DND-41 (cell line): Measurements from ENCODE around the gene WNT5B.

Experiments used
- ATAC-seq: fragments of 200-7000 bp; cut with Tn5 transposase; 3 replicates; pipeline ENCODE4 v1.9.1; 2021; ENCODE audit warnings: low read depth; ENCODE audit not compliant: insufficient read depth
- DNase-seq: peaks from one replicate; pipeline ENCODE4 v3.0.0-alpha.2; 2020
- H2AFZ ChIP-seq: 2 replicates; pipeline ENCODE4 v1.6.0; 2012; ENCODE audit warnings: low read depth, low read length
- H3K27ac ChIP-seq: 2 replicates; pipeline ENCODE4 v1.5.1; 2012; ENCODE audit warnings: low read length, inconsistent platforms
- H3K27me3 ChIP-seq: fragments of 200-600 bp; sonication (generic); 2 replicates; pipeline ENCODE4 v1.6.0; 2012; ENCODE audit warnings: low read length, mild to moderate bottlenecking, inconsistent platforms; ENCODE audit not compliant: insufficient read depth, poor library complexity
- H3K36me3 ChIP-seq: 2 replicates; pipeline ENCODE4 v1.5.1; 2012; ENCODE audit warnings: low read length, inconsistent platforms; ENCODE audit not compliant: insufficient read depth
- H3K4me1 ChIP-seq: 2 replicates; pipeline ENCODE4 v1.5.1; 2012; ENCODE audit warnings: mild to moderate bottlenecking, low read length; ENCODE audit not compliant: insufficient read depth
- H3K4me2 ChIP-seq: 2 replicates; pipeline ENCODE4 v1.6.0; 2012; ENCODE audit warnings: mild to moderate bottlenecking, moderate library complexity, low read length, inconsistent platforms; ENCODE audit not compliant: insufficient read depth
- H3K4me3 ChIP-seq, 2 experiments: fragments of 200-600 bp in 1 of 2; shearing (Covaris generic) in 1 of 2; 2 replicates each; pipeline ENCODE4 v1.5.1; 2012 to 2016; ENCODE audit warnings: inconsistent platforms in 2 of 2, low read length in 2 of 2, mild to moderate bottlenecking in 2 of 2, low read depth in 1 of 2, moderate library complexity in 1 of 2
- H3K79me2 ChIP-seq: 2 replicates; pipeline ENCODE4 v1.6.0; 2012; ENCODE audit warnings: low read length, inconsistent platforms; ENCODE audit not compliant: insufficient read depth
- H3K9ac ChIP-seq: 2 replicates; pipeline ENCODE4 v1.6.0; 2012; ENCODE audit warnings: low read depth, mild to moderate bottlenecking, inconsistent platforms, low read length, moderate library complexity
- H3K9me3 ChIP-seq: 2 replicates; pipeline ENCODE4 v1.5.1; 2012; ENCODE audit warnings: low read length, moderate library complexity, mild to moderate bottlenecking, inconsistent platforms; ENCODE audit not compliant: insufficient read depth, severe bottlenecking
- H4K20me1 ChIP-seq: 2 replicates; pipeline ENCODE4 v1.6.0; 2012; ENCODE audit warnings: low read length; ENCODE audit not compliant: insufficient read depth
- EZH2 ChIP-seq: IDR thresholded peaks from 3 replicates; pipeline ENCODE4 v1.6.1; 2012; ENCODE audit warnings: borderline replicate concordance, low read depth, mild to moderate bottlenecking, moderate library complexity, low read length, inconsistent platforms; ENCODE audit not compliant: severe bottlenecking
- TF ChIP-seq, protein P1 (sequence below): IDR thresholded peaks from 2 replicates; pipeline ENCODE4 v1.5.1; 2012; ENCODE audit warnings: borderline replicate concordance, low read length, moderate library complexity, mild to moderate bottlenecking; ENCODE audit not compliant: poor library complexity, severe bottlenecking; ENCODE audit errors: extremely low read depth

The WNT5B gene

DNA sequence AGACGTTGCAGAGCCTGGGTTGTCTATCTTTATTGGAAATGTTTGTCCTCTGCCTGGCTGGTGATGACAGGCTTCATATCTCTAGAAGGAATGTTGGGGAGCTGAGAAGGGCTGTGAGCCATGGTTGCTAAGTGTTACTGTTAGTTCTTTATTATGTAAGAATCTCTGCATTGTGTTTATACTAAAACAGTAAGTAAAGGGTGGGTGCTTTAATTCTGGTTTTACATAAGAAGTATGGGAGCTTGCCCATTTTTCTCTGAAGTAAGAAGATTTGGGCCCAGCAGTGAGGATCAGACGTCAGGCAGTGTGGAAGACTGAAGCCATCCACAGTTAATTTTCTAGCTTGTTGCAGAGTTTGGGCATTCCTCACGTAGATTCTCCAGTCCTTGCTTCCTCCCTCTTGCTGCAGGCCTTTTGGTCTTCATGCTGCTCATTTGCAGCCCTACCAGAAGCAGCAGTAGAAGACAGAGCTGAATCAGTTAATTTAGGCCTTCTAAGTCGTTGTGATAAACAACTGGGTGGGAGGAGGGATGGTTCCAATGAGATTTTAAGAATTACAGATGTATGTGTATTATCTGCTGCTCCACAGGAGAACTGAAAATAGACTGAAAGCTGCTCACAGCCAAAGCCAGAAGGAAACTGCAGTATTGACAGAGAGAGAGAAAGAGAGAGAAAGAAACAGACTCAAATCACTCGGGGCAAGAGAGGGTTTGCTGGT, 21.4 kb downstream of the WNT5B start:
- no peaks in the 10 kb centered on the region for H3K36me3 ChIP-seq
- no peaks in the 10 kb centered on the region for H4K20me1 ChIP-seq
- no peak overlapping the region for H3K27ac ChIP-seq
- no peak overlapping the region for H3K9ac ChIP-seq
- ATAC-seq (no peak), DNase-seq (no peak)
- no peaks in the 10 kb centered on the region for H3K4me1 ChIP-seq
- peaks cover 10% of the 10 kb centered on the region for H3K27me3 ChIP-seq
- no peak for TF ChIP-seq EZH2
- TF ChIP-seq, protein P1, sequence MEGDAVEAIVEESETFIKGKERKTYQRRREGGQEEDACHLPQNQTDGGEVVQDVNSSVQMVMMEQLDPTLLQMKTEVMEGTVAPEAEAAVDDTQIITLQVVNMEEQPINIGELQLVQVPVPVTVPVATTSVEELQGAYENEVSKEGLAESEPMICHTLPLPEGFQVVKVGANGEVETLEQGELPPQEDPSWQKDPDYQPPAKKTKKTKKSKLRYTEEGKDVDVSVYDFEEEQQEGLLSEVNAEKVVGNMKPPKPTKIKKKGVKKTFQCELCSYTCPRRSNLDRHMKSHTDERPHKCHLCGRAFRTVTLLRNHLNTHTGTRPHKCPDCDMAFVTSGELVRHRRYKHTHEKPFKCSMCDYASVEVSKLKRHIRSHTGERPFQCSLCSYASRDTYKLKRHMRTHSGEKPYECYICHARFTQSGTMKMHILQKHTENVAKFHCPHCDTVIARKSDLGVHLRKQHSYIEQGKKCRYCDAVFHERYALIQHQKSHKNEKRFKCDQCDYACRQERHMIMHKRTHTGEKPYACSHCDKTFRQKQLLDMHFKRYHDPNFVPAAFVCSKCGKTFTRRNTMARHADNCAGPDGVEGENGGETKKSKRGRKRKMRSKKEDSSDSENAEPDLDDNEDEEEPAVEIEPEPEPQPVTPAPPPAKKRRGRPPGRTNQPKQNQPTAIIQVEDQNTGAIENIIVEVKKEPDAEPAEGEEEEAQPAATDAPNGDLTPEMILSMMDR: no peak
- H3K4me2 ChIP-seq: no peak overlapping the region
- H2AFZ ChIP-seq: no peak overlapping the region
- H3K79me2 ChIP-seq: no peaks in the 10 kb centered on the region
- no peak overlapping the region for H3K4me3 ChIP-seq
- no peaks in the 10 kb centered on the region for H3K9me3 ChIP-seq

DNA sequence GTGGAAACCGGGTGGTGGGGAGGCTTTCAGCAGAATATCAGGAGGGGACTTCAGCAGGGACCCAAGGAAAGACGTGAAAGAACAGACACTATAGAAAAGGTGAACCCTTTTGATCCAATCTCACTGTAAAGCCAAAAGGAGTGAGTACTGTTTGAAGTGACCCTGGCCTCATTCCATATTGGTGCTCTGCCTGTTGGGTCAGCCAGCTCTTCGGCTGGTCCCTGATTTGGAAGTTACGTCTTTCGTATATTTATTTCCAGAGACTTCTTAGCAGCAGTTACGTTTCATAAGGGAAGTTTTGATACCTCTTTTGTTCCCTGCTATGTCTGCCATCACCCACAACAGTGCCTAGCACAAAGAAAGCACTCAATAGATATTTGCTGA, 21.9 kb downstream of the WNT5B start:
- H3K27me3 ChIP-seq: peaks cover 11% of the 10 kb centered on the region
- no peaks in the 10 kb centered on the region for H4K20me1 ChIP-seq
- no peak overlapping the region for H3K9ac ChIP-seq
- no peaks in the 10 kb centered on the region for H3K36me3 ChIP-seq
- no peaks in the 10 kb centered on the region for H3K4me1 ChIP-seq
- TF ChIP-seq, protein P1: no peak
- TF ChIP-seq EZH2: no peak
- no peak overlapping the region for H3K4me2 ChIP-seq
- ATAC-seq (no peak), DNase-seq (no peak)
- no peak overlapping the region for H3K4me3 ChIP-seq
- no peaks in the 10 kb centered on the region for H3K9me3 ChIP-seq
- H3K27ac ChIP-seq: no peak overlapping the region
- H3K79me2 ChIP-seq: no peaks in the 10 kb centered on the region
- H2AFZ ChIP-seq: no peak overlapping the region

DNA sequence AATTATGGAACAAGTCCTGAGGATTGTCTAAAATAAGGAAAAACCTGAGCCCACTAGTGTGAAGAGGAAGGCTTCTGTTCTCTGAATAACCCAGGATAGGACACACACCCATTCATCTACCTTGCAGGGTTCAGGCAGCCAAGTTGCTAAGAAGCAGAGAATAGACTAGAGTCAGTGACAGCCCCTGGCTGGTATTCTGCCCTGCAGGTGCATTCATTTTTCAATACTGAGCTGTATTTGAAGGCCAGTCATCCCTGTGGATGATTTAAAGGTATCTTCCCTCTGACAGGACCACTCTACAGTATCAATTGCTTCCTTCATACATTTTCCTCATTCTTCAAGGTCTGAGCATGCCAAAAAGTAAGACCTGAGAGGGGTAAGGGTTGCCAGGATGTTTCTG, 22.9 kb downstream of the WNT5B start:
- no peaks in the 10 kb centered on the region for H3K9me3 ChIP-seq
- H3K4me3 ChIP-seq: no peak overlapping the region
- no peaks in the 10 kb centered on the region for H3K4me1 ChIP-seq
- H3K27me3 ChIP-seq: peaks cover 11% of the 10 kb centered on the region
- DNase-seq (no peak), ATAC-seq (no peak)
- no peak overlapping the region for H3K9ac ChIP-seq
- no peaks in the 10 kb centered on the region for H3K36me3 ChIP-seq
- H3K79me2 ChIP-seq: no peaks in the 10 kb centered on the region
- no peak overlapping the region for H3K4me2 ChIP-seq
- no peak overlapping the region for H3K27ac ChIP-seq
- H2AFZ ChIP-seq: no peak overlapping the region
- no peaks in the 10 kb centered on the region for H4K20me1 ChIP-seq
- TF ChIP-seq, protein P1: no peak
- TF ChIP-seq EZH2: no peak
